Putamen (tissue), 1 donor: ENCODE measurements around the gene NPAS3.

Source experiments
- DNase-seq: peaks from one replicate; pipeline ENCODE4 v3.0.0-alpha.2; 2016; ENCODE audit warnings: low spot score

Gene NPAS3

GRCh38 chr14:33642080-33642479 is 703.4 kb downstream of the NPAS3 start:
- no peak for DNase-seq

- DNase-seq: no peak
Measured at GRCh38 chr14:33642691-33643244, 704.1 kb downstream of the NPAS3 start.

DNA sequence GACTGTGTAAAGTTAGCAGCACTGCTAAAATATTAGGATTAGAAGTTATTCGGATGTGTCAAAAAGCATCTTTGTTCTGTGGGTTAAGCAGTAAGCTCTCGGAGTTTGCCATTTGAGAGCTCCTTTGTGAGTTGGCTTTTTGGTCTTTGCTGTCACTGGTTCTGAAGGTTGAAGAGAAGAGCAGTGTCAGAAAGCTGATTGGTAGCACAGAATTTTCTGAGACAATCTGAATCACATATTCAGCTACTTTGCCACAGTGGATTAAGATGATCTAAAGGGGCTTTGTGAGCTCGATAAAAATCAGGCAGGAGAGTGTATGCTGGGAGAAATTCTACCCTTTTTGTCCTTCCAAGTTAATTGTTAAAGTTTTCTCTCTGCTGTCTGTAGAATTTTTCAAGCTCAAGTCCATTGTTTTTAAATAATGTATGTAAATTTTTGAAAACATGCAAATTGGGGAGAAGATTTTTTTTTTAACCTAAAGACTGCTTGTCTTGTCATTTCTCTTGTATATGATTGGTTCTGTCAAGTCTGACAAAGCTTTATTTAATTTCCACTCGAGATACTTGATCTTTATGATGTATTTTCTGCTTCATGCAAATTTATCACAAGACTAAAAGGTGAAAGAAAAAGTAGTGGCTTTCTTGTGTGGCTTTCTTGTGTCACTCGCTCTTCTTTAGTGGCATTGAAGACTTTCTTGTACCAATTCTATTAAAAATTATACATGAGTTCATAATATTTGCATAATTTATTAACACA is 704.9 kb downstream of the NPAS3 start:
- DNase-seq: no peak

GRCh38 chr14:33646692-33647260 is 708.1 kb downstream of the NPAS3 start:
- no peak for DNase-seq

DNA sequence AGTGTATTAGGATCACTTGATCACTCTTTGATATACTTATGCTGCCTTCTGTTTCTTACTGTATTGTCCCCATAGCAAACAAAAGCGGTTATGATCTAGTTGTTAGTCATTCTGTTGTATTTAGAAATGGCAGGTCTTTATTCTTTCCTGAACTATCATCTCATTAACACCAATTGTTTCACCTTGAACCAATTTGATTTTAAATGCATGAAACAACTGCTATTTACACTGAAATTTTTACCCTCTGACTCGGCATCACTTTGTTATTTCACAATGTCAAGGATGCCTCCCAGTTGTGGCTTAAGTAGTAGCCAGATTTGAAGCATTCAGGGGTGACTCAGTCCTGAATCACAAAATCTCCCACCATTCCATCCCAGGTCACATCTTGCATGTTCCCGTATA is 708.7 kb downstream of the NPAS3 start:
- no peak for DNase-seq

GRCh38 chr14:33650430-33650829 is 711.8 kb downstream of the NPAS3 start:
- DNase-seq: no peak

- no peak for DNase-seq
Measured at GRCh38 chr14:33652566-33653307, 714.1 kb downstream of the NPAS3 start.

DNA sequence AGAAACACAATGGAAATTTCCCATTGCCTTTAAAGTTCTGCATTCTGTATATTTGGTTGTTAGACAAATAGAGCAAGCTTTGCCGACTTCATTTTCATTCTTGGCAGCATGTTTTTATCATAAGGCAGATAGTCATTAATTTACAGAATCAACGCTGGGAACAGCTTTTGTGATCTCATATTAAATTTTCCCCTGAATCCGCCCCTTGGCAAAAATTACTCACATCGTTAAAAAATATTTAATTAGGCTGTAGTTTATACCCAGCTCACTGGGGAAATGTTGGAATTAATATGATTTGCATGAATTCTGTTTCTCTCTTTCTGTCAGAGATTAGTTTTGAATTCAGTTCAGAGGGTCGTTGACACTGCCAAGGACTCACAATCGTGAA is 714.6 kb downstream of the NPAS3 start:
- DNase-seq: no peak

- no peak for DNase-seq
Measured at GRCh38 chr14:33655421-33655820, 716.7 kb downstream of the NPAS3 start.

GRCh38 chr14:33657476-33657875 is 718.8 kb downstream of the NPAS3 start:
- DNase-seq: no peak

DNA sequence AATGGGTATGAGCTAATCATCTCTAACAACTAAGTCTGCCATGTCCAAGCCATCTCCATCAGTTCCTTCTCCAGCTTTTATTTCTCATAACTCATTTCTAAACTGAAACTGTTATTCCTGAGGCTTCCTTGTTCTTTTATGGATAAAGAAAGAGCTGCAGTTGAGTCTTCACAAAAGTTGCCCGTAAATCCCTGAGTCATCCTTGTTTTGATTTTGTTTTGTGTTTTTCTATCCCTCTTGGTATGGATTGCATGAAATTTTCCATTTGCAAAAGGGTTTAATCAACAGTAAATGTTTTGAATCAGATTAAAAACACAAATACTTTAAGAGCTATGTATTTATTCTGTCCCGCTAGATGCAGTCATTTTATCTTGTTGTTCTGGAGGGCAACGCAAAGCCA is 721.6 kb downstream of the NPAS3 start:
- DNase-seq: no peak

GRCh38 chr14:33661101-33661500 is 722.4 kb downstream of the NPAS3 start:
- DNase-seq: no peak

GRCh38 chr14:33668066-33668465 is 729.4 kb downstream of the NPAS3 start:
- no peak for DNase-seq

DNA sequence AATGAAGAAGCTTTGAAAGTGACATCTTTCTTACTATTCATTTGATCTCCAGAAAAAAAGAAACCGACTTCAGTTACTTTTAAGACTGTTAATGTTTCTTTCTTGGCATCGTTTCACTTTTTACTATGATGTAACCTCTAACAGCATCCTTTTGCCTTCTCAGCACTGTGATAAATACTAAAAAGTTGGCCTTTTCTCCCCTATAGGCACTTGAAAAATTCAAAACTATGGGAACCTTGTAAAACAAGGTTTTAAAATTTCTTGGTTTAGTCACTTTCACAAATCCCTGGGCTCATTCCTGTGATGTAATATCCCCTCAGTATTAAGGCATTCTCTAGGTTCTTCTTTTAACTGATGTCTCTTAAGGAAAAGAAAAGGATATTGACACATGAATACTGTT is 730.4 kb downstream of the NPAS3 start:
- DNase-seq: no peak

DNA sequence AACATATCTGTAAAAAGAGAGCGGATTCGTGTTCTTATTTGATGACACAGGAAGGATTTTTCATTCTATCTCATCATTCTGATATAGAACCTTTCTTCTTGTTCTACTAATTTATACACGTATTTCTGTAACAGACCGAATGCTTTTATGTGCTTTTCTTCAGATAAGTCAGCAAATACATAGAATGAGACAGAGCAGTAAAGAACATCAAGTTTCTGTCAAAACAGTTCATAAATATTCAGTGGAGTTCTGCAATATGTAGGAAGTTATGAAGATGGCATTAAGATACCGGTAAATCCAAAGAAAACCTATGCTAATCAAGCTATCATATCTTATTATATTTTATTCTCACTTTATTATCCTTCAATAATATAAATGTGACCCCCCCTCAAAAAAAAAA is 731.6 kb downstream of the NPAS3 start:
- DNase-seq: no peak

DNA sequence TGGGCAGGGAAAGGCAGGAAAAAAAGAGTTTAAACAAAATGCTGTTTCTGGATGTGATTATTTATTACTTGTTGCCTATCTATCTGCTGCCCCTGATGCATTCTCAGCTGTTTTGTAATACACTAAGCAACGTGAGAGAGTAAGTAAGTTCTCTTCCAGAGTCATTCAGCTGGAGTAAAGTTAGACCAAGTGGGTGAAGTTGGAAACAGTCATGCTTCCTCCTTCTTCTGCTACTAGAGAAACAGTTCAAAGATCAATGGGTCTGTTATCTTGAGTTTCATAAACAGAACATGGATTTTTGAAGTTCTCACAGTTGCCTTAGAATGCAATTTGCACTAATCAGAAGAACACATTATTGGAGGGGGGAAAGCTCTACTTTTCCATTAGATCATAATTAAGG is 732.9 kb downstream of the NPAS3 start:
- no peak for DNase-seq

DNA sequence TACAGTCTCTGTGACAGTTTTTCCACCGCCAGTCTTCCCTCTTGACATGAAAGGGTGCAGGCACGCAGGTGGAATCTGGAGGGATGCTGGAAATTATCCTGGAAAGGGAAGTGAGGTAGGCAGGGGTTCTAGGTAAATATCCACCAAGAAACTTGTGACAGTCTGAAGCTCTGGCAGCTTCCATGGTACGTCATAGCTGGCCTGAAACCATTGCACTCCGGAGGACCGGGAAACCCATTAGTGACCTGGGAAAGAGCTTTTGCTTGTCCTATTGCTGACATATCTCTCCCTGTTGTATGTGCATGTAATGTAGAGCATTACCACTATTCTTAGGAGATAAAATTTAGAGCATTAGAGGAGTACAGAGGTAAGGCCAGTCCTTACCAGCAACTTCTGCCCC is 736.2 kb downstream of the NPAS3 start:
- DNase-seq: no peak

GRCh38 chr14:33675415-33676130 is 736.9 kb downstream of the NPAS3 start:
- DNase-seq: no peak

- peak; percentile 56 for DNase-seq
Measured at GRCh38 chr14:33676135-33676566, 737.5 kb downstream of the NPAS3 start.

GRCh38 chr14:33676891-33677290 is 738.2 kb downstream of the NPAS3 start:
- DNase-seq: no peak

DNA sequence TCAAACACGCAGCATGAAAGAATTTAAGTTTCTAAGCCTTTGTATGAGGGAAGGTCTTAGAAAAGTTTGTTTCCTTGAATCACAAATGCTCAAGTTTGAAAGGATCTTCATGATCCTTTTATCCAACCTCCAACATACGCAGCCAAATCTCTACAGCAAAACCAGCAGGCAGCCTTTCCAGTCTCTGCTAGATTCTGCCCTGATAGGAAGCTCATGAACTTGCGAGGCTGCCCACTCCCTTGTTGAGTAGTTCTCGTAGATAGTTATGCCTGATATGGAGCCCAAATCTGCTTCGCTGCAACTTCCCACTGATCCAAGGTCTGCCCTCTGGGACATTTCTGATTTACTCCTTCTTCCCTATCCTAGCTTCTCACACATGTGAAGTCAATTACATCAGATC is 739.3 kb downstream of the NPAS3 start:
- no peak for DNase-seq

DNA sequence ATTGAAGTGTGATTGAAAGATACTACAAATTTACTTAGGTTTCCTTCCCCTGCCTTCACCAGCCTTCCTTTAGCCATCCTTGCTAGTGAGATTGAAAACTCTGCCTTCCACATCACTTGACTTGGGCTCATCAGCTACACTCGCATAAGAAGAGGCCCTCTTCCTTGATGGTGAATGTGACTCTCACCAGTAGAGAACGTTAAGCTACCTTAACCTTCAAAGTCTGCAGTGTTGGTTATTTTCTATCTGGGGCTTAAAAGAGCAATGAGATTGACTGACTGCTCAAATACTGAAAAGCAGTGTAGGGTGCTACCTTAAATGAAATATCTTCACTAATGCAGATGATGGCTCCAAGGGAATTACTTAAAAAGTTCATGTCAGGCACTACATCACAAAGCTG is 740.3 kb downstream of the NPAS3 start:
- DNase-seq: no peak
